ENCODE measurements around the gene TMPRSS9. TPM values are rescaled to one million over a fixed set of nuclear protein-coding genes. Genes with fewer than 3 reads are reported as not detected.

TMPRSS9 gene
- polyA plus RNA-seq, 1 donor (not counting 4 experiments of a cell fraction or from before 2014, with no cell fraction given) = not detected

DNA sequence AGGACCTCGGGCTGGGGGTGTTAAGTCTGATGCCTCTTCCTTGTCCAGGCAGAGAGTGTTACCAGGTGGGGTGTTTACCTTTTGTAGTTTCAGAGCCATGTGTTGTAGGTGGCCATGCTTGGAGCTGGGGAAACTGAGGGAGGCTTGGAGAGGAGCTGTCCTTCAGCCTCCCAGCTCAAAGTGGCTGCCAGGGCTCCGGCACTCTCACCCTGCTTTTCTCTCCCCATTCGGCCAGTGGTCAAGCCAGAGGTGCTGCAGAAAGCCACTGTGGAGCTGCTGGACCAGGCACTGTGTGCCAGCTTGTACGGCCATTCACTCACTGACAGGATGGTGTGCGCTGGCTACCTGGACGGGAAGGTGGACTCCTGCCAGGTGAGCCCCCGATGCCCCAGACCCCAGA is 50.0 kb downstream of the TMPRSS9 start:
- no peak overlapping the region for H2AFZ ChIP-seq (ENCODE audit: control insufficient read depth, low read length)
- dilution Hi-C loops (cut with MboI; ENCODE audit: extremely low pct_ligation_motif_present, low sequenced_read_pairs) = no loop called here
- TF ChIP-seq CTCF (optimal IDR thresholded peaks at IDR 0.05 in 1 of 3, IDR thresholded peaks at IDR 0.05 in 1 of 3, conservative IDR thresholded peaks at IDR 0.05 in 1 of 3; ENCODE audit: extremely low read depth in 1 of 3, insufficient read depth in 2 of 3, low read length in 3 of 3) (no peak), EZH2 (IDR thresholded peaks at IDR 0.05; ENCODE audit: low read length) (no peak)
- H3K9me1 ChIP-seq (ENCODE audit: control insufficient read depth, extremely low read depth, insufficient read depth, low read length) = no peaks in the 10 kb centered on the region
- H4K20me1 ChIP-seq (ENCODE audit: control insufficient read depth, extremely low read depth, insufficient read depth, low read length) = no peaks in the 10 kb centered on the region
- H3K79me2 ChIP-seq (ENCODE audit: control insufficient read depth, insufficient read depth, low read length) = no peaks in the 10 kb centered on the region
- peaks cover 2% of the 10 kb centered on the region for H3K9me3 ChIP-seq (ENCODE audit: control insufficient read depth, low read depth, low read length)
- no peak for FAIRE-seq
- no peak overlapping the region for H3K4me3 ChIP-seq (ENCODE audit: control insufficient read depth in 2 of 3, extremely low read depth in 1 of 3, insufficient read depth in 2 of 3, low read depth in 1 of 3, low read length in 3 of 3)
- H3K27ac ChIP-seq (ENCODE audit: control insufficient read depth, insufficient read depth, low read length) = no peak overlapping the region
- H3K36me3 ChIP-seq (ENCODE audit: control insufficient read depth in 2 of 2, extremely low read depth in 1 of 2, insufficient read depth in 2 of 2, low read length in 2 of 2) = no peaks in the 10 kb centered on the region
- no peak overlapping the region for H3K4me2 ChIP-seq (ENCODE audit: control insufficient read depth, extremely low read depth, insufficient read depth, low read depth, low read length)
- no peaks in the 10 kb centered on the region for H3K4me1 ChIP-seq (ENCODE audit: control insufficient read depth, extremely low read depth, insufficient read depth, low read length)
- DNase-seq (ENCODE audit: low read depth, low spot score) = no peak
- no peak overlapping the region for H3K9ac ChIP-seq (ENCODE audit: control insufficient read depth, extremely low read depth, insufficient read depth, low read length)
- no peaks in the 10 kb centered on the region for H3K27me3 ChIP-seq (ENCODE audit: control insufficient read depth, extremely low read depth, insufficient read depth, low read length)

DNA sequence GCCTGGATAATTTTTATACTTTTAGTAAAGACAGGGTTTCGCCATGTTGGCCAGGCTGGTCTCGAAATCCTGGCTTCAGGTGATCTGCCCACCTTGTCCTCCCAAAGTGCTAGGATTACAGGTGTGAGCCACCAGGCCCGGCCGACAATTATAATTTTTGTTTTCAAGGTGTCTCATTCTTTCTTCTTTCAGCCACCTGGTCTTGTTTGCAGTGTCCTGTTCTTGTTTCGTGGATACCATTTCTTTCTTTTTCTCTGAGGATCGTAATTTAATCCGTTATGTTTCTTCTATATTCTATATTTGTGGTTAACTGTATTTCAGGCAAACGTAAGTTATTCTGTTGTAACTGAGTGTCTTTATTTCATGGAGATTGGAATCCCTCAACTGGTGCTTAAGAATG is 51.6 kb downstream of the TMPRSS9 start:
- Histone ChIP-seq H3K9me3 (ENCODE audit: control insufficient read depth, low read depth, low read length) (peaks cover 2% of the 10 kb centered on the region), H3K9me1 (ENCODE audit: control insufficient read depth, extremely low read depth, insufficient read depth, low read length) (no peaks in the 10 kb centered on the region), H3K4me3 (ENCODE audit: control insufficient read depth in 2 of 3, extremely low read depth in 1 of 3, insufficient read depth in 2 of 3, low read depth in 1 of 3, low read length in 3 of 3) (no peak overlapping the region), H2AFZ (ENCODE audit: control insufficient read depth, low read length) (no peak overlapping the region), H4K20me1 (ENCODE audit: control insufficient read depth, extremely low read depth, insufficient read depth, low read length) (no peaks in the 10 kb centered on the region), H3K4me1 (ENCODE audit: control insufficient read depth, extremely low read depth, insufficient read depth, low read length) (no peaks in the 10 kb centered on the region), H3K4me2 (ENCODE audit: control insufficient read depth, extremely low read depth, insufficient read depth, low read depth, low read length) (no peak overlapping the region), H3K27ac (ENCODE audit: control insufficient read depth, insufficient read depth, low read length) (no peak overlapping the region), H3K9ac (ENCODE audit: control insufficient read depth, extremely low read depth, insufficient read depth, low read length) (no peak overlapping the region), H3K79me2 (ENCODE audit: control insufficient read depth, insufficient read depth, low read length) (no peaks in the 10 kb centered on the region), H3K27me3 (ENCODE audit: control insufficient read depth, extremely low read depth, insufficient read depth, low read length) (no peaks in the 10 kb centered on the region), H3K36me3 (ENCODE audit: control insufficient read depth in 2 of 2, extremely low read depth in 1 of 2, insufficient read depth in 2 of 2, low read length in 2 of 2) (peaks cover 0 to 4% of the 10 kb centered on the region in 2 experiments)
- FAIRE-seq = no peak
- DNase-seq (ENCODE audit: low read depth, low spot score) = no peak
- dilution Hi-C loops (cut with MboI; ENCODE audit: extremely low pct_ligation_motif_present, low sequenced_read_pairs) = no loop called here
- no peak for TF ChIP-seq CTCF (optimal IDR thresholded peaks at IDR 0.05 in 1 of 3, IDR thresholded peaks at IDR 0.05 in 1 of 3, conservative IDR thresholded peaks at IDR 0.05 in 1 of 3; ENCODE audit: extremely low read depth in 1 of 3, insufficient read depth in 2 of 3, low read length in 3 of 3)
- TF ChIP-seq EZH2 (IDR thresholded peaks at IDR 0.05; ENCODE audit: low read length) = no peak
